Measurements from ENCODE around the gene NALCN. TPM values are rescaled to one million over a fixed set of nuclear protein-coding genes. Genes with fewer than 3 reads are reported as not detected.

NALCN gene
- 1.2 TPM for polyA plus RNA-seq
- long read RNA-seq, donor 1 = 0 reads
- long read RNA-seq, donor 2 = 0 reads
- long read RNA-seq, donor 3 = 0 reads
- long read RNA-seq, donor 4 = 0 reads
- long read RNA-seq, donor 5 = 0 reads
- long read RNA-seq, donor 6 = 0 reads
- long read RNA-seq, donor 7 = 0 reads
- long read RNA-seq, donor 8 = 0 reads
- long read RNA-seq, donor 9 = 0 reads
- long read RNA-seq, donor 10 = 0 reads
- long read RNA-seq, donor 11 = 0 reads

- 29% methylated on average over 4 of the region's 85 CpGs for WGBS (ENCODE audit: insufficient coverage, low lambda C conversion rate)
- H3K36me3 ChIP-seq (ENCODE audit: control insufficient read depth, insufficient read depth, low read length) = no peaks in the 10 kb centered on the region
- H3K27me3 ChIP-seq (ENCODE audit: control insufficient read depth, insufficient read depth, low read length) = peaks cover 32% of the 10 kb centered on the region
- H3K27ac ChIP-seq (ENCODE audit: low read length) = no peak within 1 kb of the TSS
- DNase-seq = peak in 1 of 2 donors; percentile 3
- H3K4me1 ChIP-seq (ENCODE audit: control insufficient read depth, insufficient read depth, low read length) = no peaks in the 10 kb centered on the region
- no peaks in the 10 kb centered on the region for H3K9me3 ChIP-seq (ENCODE audit: control insufficient read depth, low read depth, low read length)
- peak within 1 kb of the TSS; percentile 24 for H3K4me3 ChIP-seq (ENCODE audit: low read length)
Measured at GRCh38 chr13:101416181-101417042, at the start of gene NALCN. NALCN (minus strand) TSS chr13:101416508; CDS start chr13:101399126, 17,382 bp downstream.

- Histone ChIP-seq H3K4me3 (ENCODE audit: low read length) (no peak overlapping the region), H3K36me3 (ENCODE audit: control insufficient read depth, insufficient read depth, low read length) (no peaks in the 10 kb centered on the region), H3K4me1 (ENCODE audit: control insufficient read depth, insufficient read depth, low read length) (no peaks in the 10 kb centered on the region), H3K27ac (ENCODE audit: low read length) (no peak overlapping the region), H3K9me3 (ENCODE audit: control insufficient read depth, low read depth, low read length) (no peaks in the 10 kb centered on the region), H3K27me3 (ENCODE audit: control insufficient read depth, insufficient read depth, low read length) (no peaks in the 10 kb centered on the region)
- WGBS (ENCODE audit: insufficient coverage, low lambda C conversion rate) = 83% methylated on average over 3 of the region's 3 CpGs
- DNase-seq = no peak
Measured at GRCh38 chr13:101465877-101466276, 49.6 kb upstream of the NALCN start.

GRCh38 chr13:101457176-101457575 is 40.9 kb upstream of the NALCN start:
- Histone ChIP-seq H3K4me1 (ENCODE audit: control insufficient read depth, insufficient read depth, low read length) (no peaks in the 10 kb centered on the region), H3K36me3 (ENCODE audit: control insufficient read depth, insufficient read depth, low read length) (no peaks in the 10 kb centered on the region), H3K4me3 (ENCODE audit: low read length) (no peak overlapping the region), H3K27me3 (ENCODE audit: control insufficient read depth, insufficient read depth, low read length) (peaks cover 12% of the 10 kb centered on the region), H3K27ac (ENCODE audit: low read length) (no peak overlapping the region), H3K9me3 (ENCODE audit: control insufficient read depth, low read depth, low read length) (no peaks in the 10 kb centered on the region)
- 83% methylated on average over 1 of the region's 2 CpGs for WGBS (ENCODE audit: insufficient coverage, low lambda C conversion rate)
- DNase-seq = no peak

DNA sequence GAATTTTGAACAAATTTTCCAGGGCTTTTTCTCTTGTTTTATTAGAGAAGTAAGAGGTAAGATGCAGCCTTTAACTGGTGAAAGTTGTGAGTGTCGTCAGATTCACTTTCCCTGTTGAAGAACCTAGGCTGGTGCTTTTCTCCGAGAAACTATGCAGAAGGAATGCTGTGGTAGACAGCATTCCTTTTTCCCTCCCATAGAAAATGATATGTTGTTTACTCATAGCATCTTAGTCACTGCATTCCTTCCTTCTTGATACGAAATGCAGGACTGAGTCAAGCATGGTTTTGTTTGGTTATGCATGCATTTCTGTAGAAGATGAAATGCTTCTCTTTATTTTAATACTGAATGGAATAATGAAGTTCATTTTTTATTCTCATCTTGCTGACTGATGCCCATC is 39.6 kb upstream of the NALCN start:
- Histone ChIP-seq H3K27ac (ENCODE audit: low read length) (no peak overlapping the region), H3K27me3 (ENCODE audit: control insufficient read depth, insufficient read depth, low read length) (peaks cover 12% of the 10 kb centered on the region), H3K4me3 (ENCODE audit: low read length) (no peak overlapping the region), H3K9me3 (ENCODE audit: control insufficient read depth, low read depth, low read length) (no peaks in the 10 kb centered on the region), H3K36me3 (ENCODE audit: control insufficient read depth, insufficient read depth, low read length) (no peaks in the 10 kb centered on the region), H3K4me1 (ENCODE audit: control insufficient read depth, insufficient read depth, low read length) (no peaks in the 10 kb centered on the region)
- DNase-seq = no peak
- no CpG with 5 or more reads among the region's 3 CpGs for WGBS (ENCODE audit: insufficient coverage, low lambda C conversion rate)

DNA sequence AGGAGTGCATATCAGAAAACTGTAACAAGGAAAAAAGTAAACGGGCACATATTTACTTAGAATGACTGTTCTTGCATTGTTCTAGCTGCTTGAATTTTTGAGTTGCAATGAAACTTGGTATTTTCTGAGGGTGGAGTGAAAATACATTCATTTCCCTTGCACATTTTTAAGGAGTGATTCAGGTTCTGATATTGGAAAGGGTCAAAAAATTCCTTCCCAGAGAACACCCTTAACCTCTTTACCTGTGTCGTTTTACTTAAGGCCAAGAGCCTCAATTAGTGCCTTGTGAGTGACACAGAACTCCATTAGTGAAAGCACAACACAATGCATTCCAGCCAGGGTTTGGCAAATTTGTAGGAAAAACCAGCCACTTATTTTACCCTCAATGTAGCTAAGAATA is 38.5 kb upstream of the NALCN start:
- DNase-seq = no peak
- Histone ChIP-seq H3K27ac (ENCODE audit: low read length) (no peak overlapping the region), H3K27me3 (ENCODE audit: control insufficient read depth, insufficient read depth, low read length) (peaks cover 12% of the 10 kb centered on the region), H3K4me1 (ENCODE audit: control insufficient read depth, insufficient read depth, low read length) (no peaks in the 10 kb centered on the region), H3K4me3 (ENCODE audit: low read length) (no peak overlapping the region), H3K9me3 (ENCODE audit: control insufficient read depth, low read depth, low read length) (no peaks in the 10 kb centered on the region), H3K36me3 (ENCODE audit: control insufficient read depth, insufficient read depth, low read length) (no peaks in the 10 kb centered on the region)
- WGBS (ENCODE audit: insufficient coverage, low lambda C conversion rate) = no CpG with 5 or more reads among the region's 2 CpGs

DNA sequence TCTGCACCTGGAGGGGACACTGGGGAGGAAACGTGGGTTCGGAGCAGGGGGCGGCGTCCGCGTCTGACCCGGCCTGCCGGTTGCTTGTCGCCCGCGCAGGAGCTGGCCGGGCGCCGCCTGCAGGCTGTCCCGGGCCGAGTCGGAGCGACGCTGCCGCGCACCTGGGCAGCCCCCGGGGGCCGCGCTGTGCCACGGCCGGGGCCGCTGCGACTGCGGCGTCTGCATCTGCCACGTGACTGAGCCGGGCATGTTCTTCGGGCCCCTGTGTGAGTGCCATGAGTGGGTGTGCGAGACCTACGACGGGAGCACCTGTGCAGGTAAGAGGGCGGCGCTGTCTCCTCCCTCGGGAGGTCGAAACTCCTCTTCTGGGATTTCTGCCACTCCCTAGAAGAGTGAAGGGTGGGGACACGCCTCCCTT is 37.5 kb upstream of the NALCN start:
- WGBS (ENCODE audit: insufficient coverage, low lambda C conversion rate) = no CpG with 5 or more reads among the region's 41 CpGs
- no peak overlapping the region for H3K27ac ChIP-seq (ENCODE audit: low read length)
- peak in 1 of 2 donors; percentile 6 for DNase-seq

DNA sequence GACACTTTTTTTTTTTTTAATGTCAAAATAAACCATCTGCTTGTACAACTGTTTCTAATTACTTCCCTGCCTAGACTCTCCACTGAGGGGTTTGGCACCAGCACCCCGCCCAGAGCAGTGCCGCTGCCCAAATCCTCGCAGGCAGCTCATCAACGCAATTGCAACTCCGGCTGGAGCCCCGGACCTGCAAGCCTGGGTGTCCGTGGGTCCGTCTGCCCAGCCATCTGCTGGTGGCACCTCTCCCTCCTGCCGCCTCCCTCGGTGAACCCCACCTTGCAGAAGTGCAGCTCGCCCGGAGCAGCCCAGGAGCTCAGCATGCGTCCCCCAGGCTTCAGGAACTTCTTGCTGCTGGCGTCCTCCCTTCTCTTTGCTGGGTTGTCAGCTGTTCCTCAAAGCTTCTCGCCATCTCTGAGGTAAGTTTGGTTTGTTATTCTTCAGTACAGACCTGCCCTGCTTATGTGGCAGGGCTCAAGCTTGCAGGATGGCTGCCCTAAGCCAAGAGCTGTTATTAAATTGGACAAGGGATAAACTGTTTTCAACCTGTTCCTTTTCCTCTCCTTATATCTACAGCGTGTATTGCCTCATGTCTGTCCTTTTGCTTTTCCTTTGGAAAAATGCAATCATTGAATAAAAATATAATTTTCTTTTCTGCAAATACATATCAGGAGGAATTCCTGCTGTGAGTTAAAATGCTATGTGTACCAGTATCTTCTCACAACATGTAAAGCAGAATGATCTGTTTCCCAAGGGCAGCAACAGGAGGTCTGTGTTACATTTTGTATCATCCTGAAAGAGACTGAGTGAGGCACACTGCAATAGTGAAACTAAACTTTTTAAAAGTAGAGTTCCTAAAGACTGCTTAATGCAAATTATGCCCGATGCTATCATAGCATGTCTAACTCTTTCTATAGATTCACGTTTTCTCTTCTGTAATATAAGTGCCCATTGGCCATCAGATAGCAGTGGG is 36.5 kb upstream of the NALCN start, which contains the start of gene ITGBL1:
TSS of gene ITGBL1 (plus strand) at position 157 of the 967 bp plus-strand sequence. CDS start at position 316, 159 bp downstream.
- Histone ChIP-seq H3K27ac (ENCODE audit: low read length) (no peak within 1 kb of the TSS), H3K4me3 (ENCODE audit: low read length) (no peak within 1 kb of the TSS), H3K36me3 (ENCODE audit: control insufficient read depth, insufficient read depth, low read length) (no peaks in the 10 kb centered on the region), H3K27me3 (ENCODE audit: control insufficient read depth, insufficient read depth, low read length) (peaks cover 12% of the 10 kb centered on the region), H3K9me3 (ENCODE audit: control insufficient read depth, low read depth, low read length) (no peaks in the 10 kb centered on the region), H3K4me1 (ENCODE audit: control insufficient read depth, insufficient read depth, low read length) (no peaks in the 10 kb centered on the region)
- no peak for DNase-seq
- 50% methylated on average over 2 of the region's 18 CpGs for WGBS (ENCODE audit: insufficient coverage, low lambda C conversion rate)

More for the DNA sequence above, 37.5 kb upstream of the NALCN start:
- H3K27me3 ChIP-seq (ENCODE audit: control insufficient read depth, insufficient read depth, low read length) = peaks cover 12% of the 10 kb centered on the region
- H3K4me3 ChIP-seq (ENCODE audit: low read length) = no peak overlapping the region
- no peaks in the 10 kb centered on the region for H3K4me1 ChIP-seq (ENCODE audit: control insufficient read depth, insufficient read depth, low read length)
- no peaks in the 10 kb centered on the region for H3K36me3 ChIP-seq (ENCODE audit: control insufficient read depth, insufficient read depth, low read length)
- H3K9me3 ChIP-seq (ENCODE audit: control insufficient read depth, low read depth, low read length) = no peaks in the 10 kb centered on the region

- Histone ChIP-seq H3K27ac (ENCODE audit: low read length) (no peak overlapping the region), H3K36me3 (ENCODE audit: control insufficient read depth, insufficient read depth, low read length) (no peaks in the 10 kb centered on the region), H3K4me1 (ENCODE audit: control insufficient read depth, insufficient read depth, low read length) (no peaks in the 10 kb centered on the region), H3K4me3 (ENCODE audit: low read length) (no peak overlapping the region), H3K27me3 (ENCODE audit: control insufficient read depth, insufficient read depth, low read length) (peaks cover 12% of the 10 kb centered on the region), H3K9me3 (ENCODE audit: control insufficient read depth, low read depth, low read length) (no peaks in the 10 kb centered on the region)
- no peak for DNase-seq
Measured at GRCh38 chr13:101451641-101452040, 35.3 kb upstream of the NALCN start.

DNA sequence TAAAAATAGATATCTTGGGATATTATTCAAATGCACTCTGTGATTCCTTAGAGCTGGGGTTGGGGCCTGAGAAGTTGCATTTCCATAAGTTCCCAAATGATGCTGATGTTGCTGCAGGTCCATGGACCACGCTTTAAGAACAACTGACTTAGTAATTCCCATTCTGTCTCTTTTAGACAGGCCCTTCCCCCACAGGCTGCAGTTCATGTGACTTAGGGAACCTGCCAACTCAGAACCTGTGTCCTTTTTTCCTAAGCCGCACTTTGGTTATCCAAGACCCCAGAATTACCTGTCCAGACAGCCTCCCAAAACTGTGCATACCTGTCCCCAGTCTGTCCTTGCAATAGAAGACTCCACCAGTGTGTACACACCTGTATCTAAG is 34.4 kb upstream of the NALCN start:
- Histone ChIP-seq H3K27ac (ENCODE audit: low read length) (no peak overlapping the region), H3K4me3 (ENCODE audit: low read length) (no peak overlapping the region), H3K9me3 (ENCODE audit: control insufficient read depth, low read depth, low read length) (no peaks in the 10 kb centered on the region), H3K4me1 (ENCODE audit: control insufficient read depth, insufficient read depth, low read length) (no peaks in the 10 kb centered on the region), H3K27me3 (ENCODE audit: control insufficient read depth, insufficient read depth, low read length) (peaks cover 12% of the 10 kb centered on the region), H3K36me3 (ENCODE audit: control insufficient read depth, insufficient read depth, low read length) (no peaks in the 10 kb centered on the region)
- no CpG with 5 or more reads among the region's 2 CpGs for WGBS (ENCODE audit: insufficient coverage, low lambda C conversion rate)
- no peak for DNase-seq
